CD4-positive, alpha-beta T cell (primary cell): ENCODE results near the gene ZFPM1. TPM values are rescaled to one million over a fixed set of nuclear protein-coding genes. Genes with fewer than 3 reads are reported as not detected.

Source experiments
- ATAC-seq: fragments of 200-7000 bp; cut with Tn5 transposase; one replicate; pipeline ENCODE4 v1.10.0; 2022; ENCODE audit warnings: mild to moderate bottlenecking; ENCODE audit not compliant: poor library complexity
- CTCF ChIA-PET: fragments of 350-600 bp; sonication (Branson Sonifier 250); formaldehyde crosslinking; loops from one replicate; lab custom pipeline; 2021; ENCODE audit warnings: antibody characterized with exemption, inconsistent platforms; lab: Charles Lee
- POLR2A ChIA-PET: fragments of 350-600 bp; sonication (Branson Sonifier 250); formaldehyde crosslinking; loops from one replicate; lab custom pipeline; 2021; ENCODE audit warnings: antibody characterized with exemption, inconsistent platforms; lab: Charles Lee
- DNase-seq, 14 experiments: peaks; one replicate each; pipeline ENCODE4 v3.0.0-alpha.2; 2013 to 2020; ENCODE audit warnings: mixed read lengths in 2 of 14
- H3K27ac ChIP-seq, 2 donors: one replicate each; pipeline versions ENCODE4 v1.5.1 to v1.7.0; 2013; ENCODE audit warnings: low read length in 2 of 2, low read depth in 1 of 2, mild to moderate bottlenecking in 1 of 2
- H3K27me3 ChIP-seq, 2 experiments: 1 replicate in 1 of 2; 2 replicates in 1 of 2; pipeline versions ENCODE4 v1.6.1 to v1.7.0; 2013; ENCODE audit warnings: low read length in 2 of 2, control low read depth in 1 of 2, mild to moderate bottlenecking in 1 of 2, moderate library complexity in 1 of 2; ENCODE audit not compliant: insufficient read depth in 2 of 2, control insufficient read depth in 1 of 2
- H3K36me3 ChIP-seq: one replicate; pipeline ENCODE4 v1.6.1; 2013; ENCODE audit warnings: low read length, control low read depth; ENCODE audit not compliant: insufficient read depth
- H3K4me1 ChIP-seq: one replicate; pipeline ENCODE4 v1.6.1; 2013; ENCODE audit warnings: low read length, control low read depth; ENCODE audit not compliant: insufficient read depth
- H3K4me3 ChIP-seq: one replicate; pipeline ENCODE4 v1.5.1; 2013; ENCODE audit warnings: mild to moderate bottlenecking, low read length, moderate library complexity
- H3K9me3 ChIP-seq, 2 experiments: 1 replicate in 1 of 2; 2 replicates in 1 of 2; pipeline versions ENCODE4 v1.6.1 to v1.7.0; 2013; ENCODE audit warnings: low read length in 2 of 2, mild to moderate bottlenecking in 2 of 2, control low read depth in 1 of 2, moderate library complexity in 1 of 2; ENCODE audit not compliant: control insufficient read depth in 1 of 2, insufficient read depth in 1 of 2
- H3K27ac Mint-ChIP-seq: one replicate; pipeline ENCODE4 v1.8.0; 2020; ENCODE audit warnings: mixed read lengths
- H3K27me3 Mint-ChIP-seq: one replicate; pipeline ENCODE4 v1.8.0; 2021; ENCODE audit warnings: mixed read lengths
- H3K36me3 Mint-ChIP-seq: one replicate; pipeline ENCODE4 v1.8.0; 2021; ENCODE audit warnings: low read depth, mixed read lengths
- H3K4me1 Mint-ChIP-seq: one replicate; pipeline ENCODE4 v1.8.0; 2021; ENCODE audit warnings: low read depth, mixed read lengths
- H3K4me3 Mint-ChIP-seq: one replicate; pipeline ENCODE4 v1.8.0; 2020; ENCODE audit warnings: mild to moderate bottlenecking, mixed read lengths
- H3K9me3 Mint-ChIP-seq: one replicate; pipeline ENCODE4 v1.8.0; 2020; ENCODE audit warnings: mixed read lengths
- CTCF ChIP-seq: fragments of 200-600 bp; IDR thresholded peaks from one replicate; pipeline ENCODE4 v1.8.0; 2022; ENCODE audit warnings: antibody characterized with exemption, mild to moderate bottlenecking
- intact Hi-C, 2 experiments: fragments of 100-400 bp; cut with DNase I in 1 of 2; cut with micrococcal nuclease in 1 of 2; formaldehyde crosslinking; loops; one replicate each; pipeline versions ENCODE4 v1.15.1 to v1.9.0; 2023 to 2025; cut with DNase I, micrococcal nuclease
- total RNA-seq, 174 experiments: library from RNA in 2 of 174; stranded (reverse) in 2 of 174; gene quantifications; one replicate each; pipeline ENCODE4 v1.2.3 and lab custom pipeline; 2021 to 2026

The ZFPM1 gene
- total RNA-seq, 2 experiments from 2014 or later, result 22.8 to 24.2 TPM

- no peak for TF ChIP-seq CTCF
- Histone ChIP-seq H3K4me3 (no peak overlapping the region), H3K9me3 (no peaks in the 10 kb centered on the region), H3K4me1 (no peaks in the 10 kb centered on the region), H3K36me3 (peaks cover 5% of the 10 kb centered on the region), H3K27ac (no peak overlapping the region), H3K27me3 (no peaks in the 10 kb centered on the region)
- H3K36me3 Mint-ChIP-seq, result peaks cover 5% of the 10 kb centered on the region
- H3K4me1 Mint-ChIP-seq, result peaks cover under 1% of the 10 kb centered on the region
- ATAC-seq (no peak), DNase-seq (no peak)
- H3K4me3 Mint-ChIP-seq, result no peak overlapping the region
- ChIA-PET CTCF (no interaction called here), POLR2A (no interaction called here)
- intact Hi-C loops, result no loop called here
- no peaks in the 10 kb centered on the region for H3K9me3 Mint-ChIP-seq
- H3K27me3 Mint-ChIP-seq, result no peaks in the 10 kb centered on the region
- no peak overlapping the region for H3K27ac Mint-ChIP-seq
Measured at GRCh38 chr16:88519938-88520653, 67.0 kb downstream of the ZFPM1 start.

- Histone ChIP-seq H3K27me3 (no peaks in the 10 kb centered on the region), H3K27ac (no peak overlapping the region), H3K9me3 (no peaks in the 10 kb centered on the region), H3K36me3 (no peaks in the 10 kb centered on the region), H3K4me3 (no peak overlapping the region), H3K4me1 (peaks cover 3% of the 10 kb centered on the region)
- TF ChIP-seq CTCF, result no peak
- intact Hi-C loops, result no loop called here
- ChIA-PET CTCF (no interaction called here), POLR2A (no interaction called here)
- peaks cover 2% of the 10 kb centered on the region for H3K36me3 Mint-ChIP-seq
- H3K27me3 Mint-ChIP-seq, result no peaks in the 10 kb centered on the region
- H3K9me3 Mint-ChIP-seq, result no peaks in the 10 kb centered on the region
- ATAC-seq, result no peak
- H3K27ac Mint-ChIP-seq, result no peak overlapping the region
- H3K4me1 Mint-ChIP-seq, result peaks cover 6% of the 10 kb centered on the region
- no peak overlapping the region for H3K4me3 Mint-ChIP-seq
- DNase-seq, result no peak
Measured at GRCh38 chr16:88521674-88522073, 68.6 kb downstream of the ZFPM1 start.

GRCh38 chr16:88522276-88522949 lies 69.3 kb downstream of the ZFPM1 start:
- Histone ChIP-seq H3K36me3 (no peaks in the 10 kb centered on the region), H3K27ac (no peak overlapping the region), H3K27me3 (no peaks in the 10 kb centered on the region), H3K4me3 (no peak overlapping the region), H3K4me1 (peaks cover 9% of the 10 kb centered on the region), H3K9me3 (no peaks in the 10 kb centered on the region)
- DNase-seq (no peak), ATAC-seq (no peak)
- Mint-ChIP-seq H3K4me3 (no peak overlapping the region), H3K36me3 (no peaks in the 10 kb centered on the region), H3K27ac (no peak overlapping the region), H3K27me3 (no peaks in the 10 kb centered on the region), H3K9me3 (no peaks in the 10 kb centered on the region), H3K4me1 (peaks cover 6% of the 10 kb centered on the region)
- no peak for TF ChIP-seq CTCF
- POLR2A ChIA-PET, result no interaction called here
- intact Hi-C loops, result no loop called here
- CTCF ChIA-PET, result no interaction called here
